ENCODE results near the gene NYNRIN. TPM values are rescaled to one million over a fixed set of nuclear protein-coding genes. Genes with fewer than 3 reads are reported as not detected.
A peak's percentile ranks its signal among the peaks of the same experiment; 100 is the strongest.

The NYNRIN gene
- total RNA-seq, 2 experiments from 2014 or later = 0.07 to 0.16 TPM

- DNase-seq (no peak), ATAC-seq (no peak)
- no peaks in the 10 kb centered on the region for H3K9me3 Mint-ChIP-seq (ENCODE audit: low read depth)
- H3K27me3 Mint-ChIP-seq = peaks cover 6% of the 10 kb centered on the region
- H3K27ac Mint-ChIP-seq = no peak overlapping the region
- ChIA-PET POLR2A (no interaction called here), CTCF (no interaction called here)
- no peak overlapping the region for H3K4me3 Mint-ChIP-seq
- H3K4me1 Mint-ChIP-seq = no peaks in the 10 kb centered on the region
- intact Hi-C loops (cut with DNase I, micrococcal nuclease) = loop anchor here in 1 of 2 experiments (5.0 kb wide), 1 partner anchor 55 kb away; no protein-coding TSS in a partner anchor
- no peaks in the 10 kb centered on the region for H3K36me3 Mint-ChIP-seq (ENCODE audit: low read depth)
Measured at GRCh38 chr14:24407608-24408325, 9.0 kb downstream of the NYNRIN start.

GRCh38 chr14:24408764-24409163, 10.0 kb downstream of the NYNRIN start:
- no peaks in the 10 kb centered on the region for H3K4me1 Mint-ChIP-seq
- H3K36me3 Mint-ChIP-seq (ENCODE audit: low read depth) = no peaks in the 10 kb centered on the region
- CTCF ChIA-PET = interaction anchor here (0.6 to 1.7 kb wide), 5 partner anchors 16 to 145 kb away, joined by 3 to 10 read pairs (median 4); no protein-coding TSS in a partner anchor
- no peak for DNase-seq
- ATAC-seq = no peak
- no peak overlapping the region for H3K27ac Mint-ChIP-seq
- intact Hi-C loops (cut with DNase I, micrococcal nuclease) = loop anchor here in 1 of 2 experiments (5.0 kb wide), 1 partner anchor 56 kb away; no protein-coding TSS in a partner anchor
- peaks cover 4% of the 10 kb centered on the region for H3K27me3 Mint-ChIP-seq
- H3K9me3 Mint-ChIP-seq (ENCODE audit: low read depth) = no peaks in the 10 kb centered on the region
- POLR2A ChIA-PET = interaction anchor here (0.6 kb wide), 2 partner anchors 42 to 161 kb away, joined by 3 to 4 read pairs; no protein-coding TSS in a partner anchor
- no peak overlapping the region for H3K4me3 Mint-ChIP-seq

GRCh38 chr14:24409192-24409591, 10.4 kb downstream of the NYNRIN start:
- H3K27ac Mint-ChIP-seq = no peak overlapping the region
- CTCF ChIA-PET = interaction anchor here (0.6 to 5.2 kb wide), 7 partner anchors 12 to 145 kb away, joined by 3 to 20 read pairs (median 4); no protein-coding TSS in a partner anchor
- H3K4me3 Mint-ChIP-seq = no peak overlapping the region
- no peaks in the 10 kb centered on the region for H3K4me1 Mint-ChIP-seq
- H3K36me3 Mint-ChIP-seq (ENCODE audit: low read depth) = no peaks in the 10 kb centered on the region
- DNase-seq (no peak), ATAC-seq (no peak)
- POLR2A ChIA-PET = interaction anchor here (0.6 kb wide), 2 partner anchors 43 to 162 kb away, joined by 3 to 4 read pairs; no protein-coding TSS in a partner anchor
- peaks cover 4% of the 10 kb centered on the region for H3K27me3 Mint-ChIP-seq
- no peaks in the 10 kb centered on the region for H3K9me3 Mint-ChIP-seq (ENCODE audit: low read depth)
- intact Hi-C loops (cut with DNase I, micrococcal nuclease) = loop anchor here in 1 of 2 experiments (5.0 kb wide), 1 partner anchor 57 kb away; no protein-coding TSS in a partner anchor

- DNase-seq (no peak), ATAC-seq (no peak)
- no peaks in the 10 kb centered on the region for H3K9me3 Mint-ChIP-seq (ENCODE audit: low read depth)
- no peaks in the 10 kb centered on the region for H3K4me1 Mint-ChIP-seq
- H3K27ac Mint-ChIP-seq = no peak overlapping the region
- H3K36me3 Mint-ChIP-seq (ENCODE audit: low read depth) = no peaks in the 10 kb centered on the region
- peaks cover under 1% of the 10 kb centered on the region for H3K27me3 Mint-ChIP-seq
- no peak overlapping the region for H3K4me3 Mint-ChIP-seq
- POLR2A ChIA-PET = no interaction called here
- intact Hi-C loops (cut with DNase I, micrococcal nuclease) = loop anchor here in 1 of 2 experiments (5.0 kb wide), 1 partner anchor 58 kb away; no protein-coding TSS in a partner anchor
- CTCF ChIA-PET = interaction anchor here (1.4 to 5.2 kb wide), 5 partner anchors 13 to 77 kb away, joined by 3 to 20 read pairs (median 9); no protein-coding TSS in a partner anchor
Measured at GRCh38 chr14:24409956-24410355, 11.2 kb downstream of the NYNRIN start.

- Mint-ChIP-seq H3K4me1 (no peaks in the 10 kb centered on the region), H3K36me3 (ENCODE audit: low read depth) (no peaks in the 10 kb centered on the region), H3K9me3 (ENCODE audit: low read depth) (no peaks in the 10 kb centered on the region), H3K27me3 (no peaks in the 10 kb centered on the region), H3K4me3 (no peak overlapping the region), H3K27ac (no peak overlapping the region)
- ATAC-seq (peak; percentile 70), DNase-seq (peak; percentile 54)
- ChIA-PET CTCF (interaction anchor here (0.6 to 5.2 kb wide), 10 partner anchors 12 to 720 kb away, joined by 3 to 20 read pairs (median 4); no protein-coding TSS in a partner anchor), POLR2A (no interaction called here)
- intact Hi-C loops (cut with DNase I, micrococcal nuclease) = no loop called here
Measured at GRCh38 chr14:24411443-24412389, 12.9 kb downstream of the NYNRIN start.

- no peaks in the 10 kb centered on the region for H3K9me3 Mint-ChIP-seq (ENCODE audit: low read depth)
- no peaks in the 10 kb centered on the region for H3K27me3 Mint-ChIP-seq
- ATAC-seq (no peak), DNase-seq (no peak)
- H3K27ac Mint-ChIP-seq = no peak overlapping the region
- intact Hi-C loops (cut with DNase I, micrococcal nuclease) = no loop called here
- H3K4me3 Mint-ChIP-seq = no peak overlapping the region
- H3K36me3 Mint-ChIP-seq (ENCODE audit: low read depth) = no peaks in the 10 kb centered on the region
- ChIA-PET CTCF (interaction anchor here (0.7 to 5.2 kb wide), 7 partner anchors 8 to 83 kb away, joined by 3 to 20 read pairs (median 5); no protein-coding TSS in a partner anchor), POLR2A (interaction anchor here (0.6 to 0.7 kb wide), 2 partner anchors 18 to 232 kb away, joined by 3 read pairs; no protein-coding TSS in a partner anchor)
- H3K4me1 Mint-ChIP-seq = no peaks in the 10 kb centered on the region
Measured at GRCh38 chr14:24414077-24414476, 15.3 kb downstream of the NYNRIN start.

GRCh38 chr14:24414732-24415420, 16.1 kb downstream of the NYNRIN start:
- Mint-ChIP-seq H3K9me3 (ENCODE audit: low read depth) (no peaks in the 10 kb centered on the region), H3K4me3 (no peak overlapping the region), H3K27ac (no peak overlapping the region), H3K36me3 (ENCODE audit: low read depth) (no peaks in the 10 kb centered on the region), H3K27me3 (no peaks in the 10 kb centered on the region), H3K4me1 (no peaks in the 10 kb centered on the region)
- ChIA-PET POLR2A (no interaction called here), CTCF (interaction anchor here (0.7 to 1.2 kb wide), 2 partner anchors 9 kb away, joined by 6 to 7 read pairs; no protein-coding TSS in a partner anchor)
- no peak for ATAC-seq
- intact Hi-C loops (cut with DNase I, micrococcal nuclease) = no loop called here
- DNase-seq = no peak

GRCh38 chr14:24415421-24416253, 16.8 kb downstream of the NYNRIN start:
- intact Hi-C loops (cut with DNase I, micrococcal nuclease) = no loop called here
- no peaks in the 10 kb centered on the region for H3K4me1 Mint-ChIP-seq
- no peak for DNase-seq
- no peak for ATAC-seq
- H3K36me3 Mint-ChIP-seq (ENCODE audit: low read depth) = no peaks in the 10 kb centered on the region
- ChIA-PET CTCF (no interaction called here), POLR2A (no interaction called here)
- no peaks in the 10 kb centered on the region for H3K27me3 Mint-ChIP-seq
- H3K27ac Mint-ChIP-seq = no peak overlapping the region
- H3K9me3 Mint-ChIP-seq (ENCODE audit: low read depth) = no peaks in the 10 kb centered on the region
- H3K4me3 Mint-ChIP-seq = no peak overlapping the region

- POLR2A ChIA-PET = no interaction called here
Measured at GRCh38 chr14:24416254-24416931, 17.6 kb downstream of the NYNRIN start.

More at GRCh38 chr14:24416254-24416931, 17.6 kb downstream of the NYNRIN start:
- intact Hi-C loops (cut with DNase I, micrococcal nuclease) = no loop called here
- DNase-seq = no peak
- CTCF ChIA-PET = interaction anchor here (0.9 to 1.0 kb wide), 2 partner anchors 9 to 108 kb away, joined by 3 to 4 read pairs; partner anchors contain the start of gene CIDEB
- H3K36me3 Mint-ChIP-seq (ENCODE audit: low read depth) = no peaks in the 10 kb centered on the region
- H3K4me3 Mint-ChIP-seq = no peak overlapping the region
- no peak for ATAC-seq
- H3K27me3 Mint-ChIP-seq = no peaks in the 10 kb centered on the region
- H3K27ac Mint-ChIP-seq = no peak overlapping the region
- no peaks in the 10 kb centered on the region for H3K4me1 Mint-ChIP-seq
- H3K9me3 Mint-ChIP-seq (ENCODE audit: low read depth) = no peaks in the 10 kb centered on the region

Data from activated CD4-positive, alpha-beta T cell treated with anti-CD3 and anti-CD28 coated beads for 36 hours (primary cell).